GM12874 (cell line): ENCODE measurements around the gene CDC20.

Experiments used
- TF ChIP-seq, protein P1 (sequence below): IDR thresholded peaks from 2 replicates; pipeline ENCODE4 v1.5.1; 2011; ENCODE audit warnings: low read depth, mild to moderate bottlenecking, control low read depth, low read length, moderate library complexity; ENCODE audit not compliant: insufficient read depth

Gene CDC20

DNA sequence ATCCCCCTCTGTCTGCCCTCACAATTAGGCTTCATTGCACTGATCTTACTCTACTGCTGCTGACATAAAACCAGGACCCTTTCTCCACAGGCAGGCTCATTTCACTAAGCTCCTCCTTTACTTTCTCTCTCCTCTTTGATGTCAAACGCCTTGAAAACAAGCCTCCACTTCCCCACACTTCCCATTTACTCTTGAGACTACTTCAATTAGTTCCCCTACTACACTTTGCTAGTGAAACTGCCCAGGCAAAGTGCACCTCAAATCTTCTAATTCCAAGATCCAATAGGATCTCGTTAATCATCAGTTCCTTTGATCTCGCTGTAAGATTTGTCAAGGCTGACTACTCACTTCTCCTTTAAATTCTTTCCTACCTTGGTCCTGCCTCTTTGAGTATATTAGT lies 5.9 kb upstream of the CDC20 start:
- TF ChIP-seq, protein P1, sequence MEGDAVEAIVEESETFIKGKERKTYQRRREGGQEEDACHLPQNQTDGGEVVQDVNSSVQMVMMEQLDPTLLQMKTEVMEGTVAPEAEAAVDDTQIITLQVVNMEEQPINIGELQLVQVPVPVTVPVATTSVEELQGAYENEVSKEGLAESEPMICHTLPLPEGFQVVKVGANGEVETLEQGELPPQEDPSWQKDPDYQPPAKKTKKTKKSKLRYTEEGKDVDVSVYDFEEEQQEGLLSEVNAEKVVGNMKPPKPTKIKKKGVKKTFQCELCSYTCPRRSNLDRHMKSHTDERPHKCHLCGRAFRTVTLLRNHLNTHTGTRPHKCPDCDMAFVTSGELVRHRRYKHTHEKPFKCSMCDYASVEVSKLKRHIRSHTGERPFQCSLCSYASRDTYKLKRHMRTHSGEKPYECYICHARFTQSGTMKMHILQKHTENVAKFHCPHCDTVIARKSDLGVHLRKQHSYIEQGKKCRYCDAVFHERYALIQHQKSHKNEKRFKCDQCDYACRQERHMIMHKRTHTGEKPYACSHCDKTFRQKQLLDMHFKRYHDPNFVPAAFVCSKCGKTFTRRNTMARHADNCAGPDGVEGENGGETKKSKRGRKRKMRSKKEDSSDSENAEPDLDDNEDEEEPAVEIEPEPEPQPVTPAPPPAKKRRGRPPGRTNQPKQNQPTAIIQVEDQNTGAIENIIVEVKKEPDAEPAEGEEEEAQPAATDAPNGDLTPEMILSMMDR: no peak

- TF ChIP-seq, protein P1: no peak
Observed at GRCh38 chr1:43354471-43354870, 4.3 kb upstream of the CDC20 start.

DNA sequence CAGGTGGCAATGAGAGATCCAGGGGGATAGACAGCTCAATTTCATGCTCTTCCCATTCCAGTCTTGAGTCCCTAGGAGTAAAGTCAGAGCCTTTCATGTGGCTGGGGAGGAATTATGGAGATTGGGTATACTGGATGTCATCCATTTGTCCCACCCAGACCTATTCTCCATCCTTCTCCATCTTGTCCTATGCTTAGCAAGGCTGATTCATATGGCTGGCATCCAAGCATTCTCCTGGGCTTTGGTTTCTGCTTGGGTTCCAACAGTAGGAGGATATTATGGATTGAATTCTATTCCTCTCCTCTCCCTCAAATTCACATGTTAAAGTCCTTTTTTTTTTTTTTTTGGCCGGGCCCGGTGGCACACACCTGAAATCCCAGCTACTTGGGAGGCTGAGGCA lies 3.8 kb upstream of the CDC20 start:
- TF ChIP-seq, protein P1: no peak

- TF ChIP-seq, protein P1: no peak
Observed at GRCh38 chr1:43357251-43357650, 1.5 kb upstream of the CDC20 start.

DNA sequence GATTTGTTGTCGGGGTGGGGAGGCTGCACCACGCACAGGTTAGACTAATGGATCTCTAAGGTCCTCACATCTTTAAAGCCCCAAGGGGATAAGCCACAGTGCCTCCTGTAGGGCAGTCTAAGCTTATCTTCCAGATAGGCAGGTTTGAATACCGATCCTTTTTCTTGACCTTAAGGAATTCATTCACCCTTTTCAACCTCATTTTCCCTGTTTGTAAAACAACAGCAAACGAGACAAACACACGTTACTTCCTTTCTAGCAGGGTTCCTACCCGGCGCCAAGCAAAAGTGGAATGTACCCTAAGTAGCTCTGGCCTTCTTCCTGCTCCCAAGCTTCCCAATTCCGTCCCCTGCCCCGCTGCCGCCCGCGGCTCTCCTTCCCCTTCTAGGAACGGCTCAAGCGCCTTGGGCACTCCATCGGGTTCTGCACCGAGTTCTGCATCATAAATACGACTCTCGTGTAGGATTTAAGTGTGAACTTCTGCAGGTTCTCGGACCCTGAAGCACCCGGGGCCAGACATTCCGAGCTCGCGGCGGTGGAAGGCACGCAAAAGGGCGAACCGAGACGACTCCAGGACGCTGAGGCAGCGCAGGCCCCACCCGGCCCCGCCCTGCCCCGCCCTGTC lies 548 bp upstream of the CDC20 start:
- TF ChIP-seq, protein P1: peak; percentile 50; the same call in 1 of the 2 replicates

DNA sequence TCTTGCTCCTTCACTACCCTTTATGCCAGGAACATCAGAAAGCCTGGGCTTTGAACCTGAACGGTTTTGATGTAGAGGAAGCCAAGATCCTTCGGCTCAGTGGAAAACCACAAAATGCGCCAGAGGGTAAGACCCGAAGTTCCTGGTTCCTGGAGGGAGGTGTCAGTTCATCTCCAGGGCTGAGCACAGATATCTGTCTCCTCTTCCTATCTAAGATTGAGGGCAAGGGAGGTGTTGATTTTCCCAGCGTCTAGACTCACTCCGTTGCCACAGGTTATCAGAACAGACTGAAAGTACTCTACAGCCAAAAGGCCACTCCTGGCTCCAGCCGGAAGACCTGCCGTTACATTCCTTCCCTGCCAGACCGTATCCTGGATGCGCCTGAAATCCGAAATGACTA lies 915 bp downstream of the CDC20 start:
- TF ChIP-seq, protein P1: no peak

DNA sequence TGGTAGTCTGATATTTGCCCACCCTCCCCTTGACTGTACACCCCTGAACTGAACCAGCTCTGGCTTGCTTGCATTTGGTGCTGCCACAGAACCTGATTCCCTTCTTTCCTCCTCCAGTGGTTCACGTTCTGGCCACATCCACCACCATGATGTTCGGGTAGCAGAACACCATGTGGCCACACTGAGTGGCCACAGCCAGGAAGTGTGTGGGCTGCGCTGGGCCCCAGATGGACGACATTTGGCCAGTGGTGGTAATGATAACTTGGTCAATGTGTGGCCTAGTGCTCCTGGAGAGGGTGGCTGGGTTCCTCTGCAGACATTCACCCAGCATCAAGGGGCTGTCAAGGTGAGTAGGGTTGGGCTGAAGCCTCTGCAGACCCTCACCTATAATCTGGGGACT lies 1.8 kb downstream of the CDC20 start:
- TF ChIP-seq, protein P1: no peak
